OCI-LY3 (cell line): ENCODE data around the gene EGFL7.

Source experiments
- EZH2phosphoT487 ChIP-seq: fragments of 200-600 bp; shearing (Covaris generic); IDR thresholded peaks from 2 replicates; pipeline ENCODE4 v1.6.1; 2018; ENCODE audit warnings: antibody characterized with exemption, mixed run types, low read depth
- TF ChIP-seq, protein P1 (sequence below): fragments of 200-600, 300-600 bp; sonication (generic); IDR thresholded peaks from 2 replicates; pipeline ENCODE4 v1.5.1; 2014; ENCODE audit warnings: antibody characterized with exemption, low read length, low read depth

DNA sequence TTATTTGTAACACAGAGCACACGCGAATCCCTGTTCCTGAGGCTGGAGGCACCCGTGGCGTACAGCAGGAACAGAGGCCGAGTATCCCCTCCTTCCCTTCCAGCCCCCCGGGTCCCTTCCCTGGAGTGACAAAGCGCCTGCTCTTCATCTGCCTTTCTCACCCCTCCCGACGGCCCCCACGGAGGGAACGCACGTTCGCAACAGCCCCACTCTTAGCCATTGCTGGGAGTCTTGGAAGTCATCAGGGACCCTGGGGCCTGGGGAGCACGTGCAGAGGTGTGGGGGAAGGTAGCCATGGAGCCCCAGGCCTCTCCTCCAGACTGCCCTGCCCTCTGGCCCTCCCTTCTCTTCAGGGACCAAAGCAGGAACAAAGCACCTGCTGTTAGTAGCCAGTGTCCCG, 22.1 kb downstream of the EGFL7 start:
- TF ChIP-seq, protein P1, sequence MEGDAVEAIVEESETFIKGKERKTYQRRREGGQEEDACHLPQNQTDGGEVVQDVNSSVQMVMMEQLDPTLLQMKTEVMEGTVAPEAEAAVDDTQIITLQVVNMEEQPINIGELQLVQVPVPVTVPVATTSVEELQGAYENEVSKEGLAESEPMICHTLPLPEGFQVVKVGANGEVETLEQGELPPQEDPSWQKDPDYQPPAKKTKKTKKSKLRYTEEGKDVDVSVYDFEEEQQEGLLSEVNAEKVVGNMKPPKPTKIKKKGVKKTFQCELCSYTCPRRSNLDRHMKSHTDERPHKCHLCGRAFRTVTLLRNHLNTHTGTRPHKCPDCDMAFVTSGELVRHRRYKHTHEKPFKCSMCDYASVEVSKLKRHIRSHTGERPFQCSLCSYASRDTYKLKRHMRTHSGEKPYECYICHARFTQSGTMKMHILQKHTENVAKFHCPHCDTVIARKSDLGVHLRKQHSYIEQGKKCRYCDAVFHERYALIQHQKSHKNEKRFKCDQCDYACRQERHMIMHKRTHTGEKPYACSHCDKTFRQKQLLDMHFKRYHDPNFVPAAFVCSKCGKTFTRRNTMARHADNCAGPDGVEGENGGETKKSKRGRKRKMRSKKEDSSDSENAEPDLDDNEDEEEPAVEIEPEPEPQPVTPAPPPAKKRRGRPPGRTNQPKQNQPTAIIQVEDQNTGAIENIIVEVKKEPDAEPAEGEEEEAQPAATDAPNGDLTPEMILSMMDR: no peak
- TF ChIP-seq EZH2phosphoT487: no peak
